ENCODE data around the gene FBXW12.

The FBXW12 gene

GRCh38 chr3:48423883-48424695 is 52.1 kb downstream of the FBXW12 start:
- TF ChIP-seq ZNF274 (IDR thresholded peaks at IDR 0.05; ENCODE audit: low read depth, low read length) = no peak
- no peak for TF ChIP-seq YY1 (IDR thresholded peaks at IDR 0.05; ENCODE audit: insufficient read depth, insufficient read length)
- no peak for TF ChIP-seq SUZ12 (IDR thresholded peaks at IDR 0.05; ENCODE audit: extremely low read depth, insufficient read depth, insufficient read length)
- DNase-seq (ENCODE audit: low read depth, low spot score) = no peak
- Histone ChIP-seq H3K27me3 (ENCODE audit: insufficient read depth, insufficient read length) (no peaks in the 10 kb centered on the region), H3K36me3 (ENCODE audit: insufficient read depth, insufficient read length, low read length) (peaks cover 64% of the 10 kb centered on the region), H3K4me1 (ENCODE audit: insufficient read depth, insufficient read length) (peaks cover 26% of the 10 kb centered on the region), H3K9me3 (ENCODE audit: insufficient read depth, low read length) (no peaks in the 10 kb centered on the region), H3K9ac (ENCODE audit: insufficient read length, low read depth) (no peak overlapping the region), H3K4me3 (ENCODE audit: insufficient read length, low read depth) (no peak overlapping the region)

GRCh38 chr3:48425281-48425812 is 53.3 kb downstream of the FBXW12 start:
- Histone ChIP-seq H3K4me3 (ENCODE audit: insufficient read length, low read depth) (no peak overlapping the region), H3K4me1 (ENCODE audit: insufficient read depth, insufficient read length) (peaks cover 28% of the 10 kb centered on the region), H3K36me3 (ENCODE audit: insufficient read depth, insufficient read length, low read length) (peaks cover 51% of the 10 kb centered on the region), H3K9me3 (ENCODE audit: insufficient read depth, low read length) (no peaks in the 10 kb centered on the region), H3K9ac (ENCODE audit: insufficient read length, low read depth) (no peak overlapping the region), H3K27me3 (ENCODE audit: insufficient read depth, insufficient read length) (no peaks in the 10 kb centered on the region)
- no peak for TF ChIP-seq YY1 (IDR thresholded peaks at IDR 0.05; ENCODE audit: insufficient read depth, insufficient read length)
- no peak for TF ChIP-seq ZNF274 (IDR thresholded peaks at IDR 0.05; ENCODE audit: low read depth, low read length)
- no peak for TF ChIP-seq SUZ12 (IDR thresholded peaks at IDR 0.05; ENCODE audit: extremely low read depth, insufficient read depth, insufficient read length)
- no peak for DNase-seq (ENCODE audit: low read depth, low spot score)

GRCh38 chr3:48426401-48426909 is 54.4 kb downstream of the FBXW12 start:
- Histone ChIP-seq H3K4me3 (ENCODE audit: insufficient read length, low read depth) (no peak overlapping the region), H3K4me1 (ENCODE audit: insufficient read depth, insufficient read length) (peaks cover 33% of the 10 kb centered on the region), H3K27me3 (ENCODE audit: insufficient read depth, insufficient read length) (no peaks in the 10 kb centered on the region), H3K36me3 (ENCODE audit: insufficient read depth, insufficient read length, low read length) (peaks cover 46% of the 10 kb centered on the region), H3K9me3 (ENCODE audit: insufficient read depth, low read length) (no peaks in the 10 kb centered on the region), H3K9ac (ENCODE audit: insufficient read length, low read depth) (no peak overlapping the region)
- TF ChIP-seq SUZ12 (IDR thresholded peaks at IDR 0.05; ENCODE audit: extremely low read depth, insufficient read depth, insufficient read length) = no peak
- TF ChIP-seq ZNF274 (IDR thresholded peaks at IDR 0.05; ENCODE audit: low read depth, low read length) = no peak
- no peak for TF ChIP-seq YY1 (IDR thresholded peaks at IDR 0.05; ENCODE audit: insufficient read depth, insufficient read length)
- no peak for DNase-seq (ENCODE audit: low read depth, low spot score)

GRCh38 chr3:48426944-48427629 is 55.1 kb downstream of the FBXW12 start:
- DNase-seq (ENCODE audit: low read depth, low spot score) = no peak
- no peak overlapping the region for H3K4me3 ChIP-seq (ENCODE audit: insufficient read length, low read depth)
- no peak for TF ChIP-seq ZNF274 (IDR thresholded peaks at IDR 0.05; ENCODE audit: low read depth, low read length)
- TF ChIP-seq YY1 (IDR thresholded peaks at IDR 0.05; ENCODE audit: insufficient read depth, insufficient read length) = no peak
- no peak for TF ChIP-seq SUZ12 (IDR thresholded peaks at IDR 0.05; ENCODE audit: extremely low read depth, insufficient read depth, insufficient read length)
- no peaks in the 10 kb centered on the region for H3K27me3 ChIP-seq (ENCODE audit: insufficient read depth, insufficient read length)
- peaks cover 51% of the 10 kb centered on the region for H3K36me3 ChIP-seq (ENCODE audit: insufficient read depth, insufficient read length, low read length)
- H3K9ac ChIP-seq (ENCODE audit: insufficient read length, low read depth) = peak overlapping the region; percentile 39
- H3K9me3 ChIP-seq (ENCODE audit: insufficient read depth, low read length) = no peaks in the 10 kb centered on the region
- peaks cover 33% of the 10 kb centered on the region for H3K4me1 ChIP-seq (ENCODE audit: insufficient read depth, insufficient read length)

GRCh38 chr3:48427630-48427962 is 55.6 kb downstream of the FBXW12 start:
- no peak overlapping the region for H3K4me3 ChIP-seq (ENCODE audit: insufficient read length, low read depth)

GRCh38 chr3:48428088-48428571 is 56.1 kb downstream of the FBXW12 start:
- Histone ChIP-seq H3K4me1 (ENCODE audit: insufficient read depth, insufficient read length) (peaks cover 33% of the 10 kb centered on the region), H3K9ac (ENCODE audit: insufficient read length, low read depth) (peak overlapping the region; percentile 88), H3K4me3 (ENCODE audit: insufficient read length, low read depth) (peak overlapping the region; percentile 77), H3K9me3 (ENCODE audit: insufficient read depth, low read length) (no peaks in the 10 kb centered on the region), H3K36me3 (ENCODE audit: insufficient read depth, insufficient read length, low read length) (peaks cover 52% of the 10 kb centered on the region), H3K27me3 (ENCODE audit: insufficient read depth, insufficient read length) (no peaks in the 10 kb centered on the region)
- no peak for TF ChIP-seq YY1 (IDR thresholded peaks at IDR 0.05; ENCODE audit: insufficient read depth, insufficient read length)
- TF ChIP-seq SUZ12 (IDR thresholded peaks at IDR 0.05; ENCODE audit: extremely low read depth, insufficient read depth, insufficient read length) = no peak
- no peak for TF ChIP-seq ZNF274 (IDR thresholded peaks at IDR 0.05; ENCODE audit: low read depth, low read length)
- DNase-seq (ENCODE audit: low read depth, low spot score) = no peak

More at GRCh38 chr3:48427630-48427962, 55.6 kb downstream of the FBXW12 start:
- no peak for TF ChIP-seq YY1 (IDR thresholded peaks at IDR 0.05; ENCODE audit: insufficient read depth, insufficient read length)
- TF ChIP-seq ZNF274 (IDR thresholded peaks at IDR 0.05; ENCODE audit: low read depth, low read length) = no peak
- TF ChIP-seq SUZ12 (IDR thresholded peaks at IDR 0.05; ENCODE audit: extremely low read depth, insufficient read depth, insufficient read length) = no peak
- H3K27me3 ChIP-seq (ENCODE audit: insufficient read depth, insufficient read length) = no peaks in the 10 kb centered on the region
- H3K9ac ChIP-seq (ENCODE audit: insufficient read length, low read depth) = peak overlapping the region; percentile 39
- peaks cover 52% of the 10 kb centered on the region for H3K36me3 ChIP-seq (ENCODE audit: insufficient read depth, insufficient read length, low read length)
- H3K9me3 ChIP-seq (ENCODE audit: insufficient read depth, low read length) = no peaks in the 10 kb centered on the region
- H3K4me1 ChIP-seq (ENCODE audit: insufficient read depth, insufficient read length) = peaks cover 33% of the 10 kb centered on the region
- DNase-seq (ENCODE audit: low read depth, low spot score) = no peak
